BJ (cell line): ENCODE measurements around the gene PGC. TPM values are rescaled to one million over a fixed set of nuclear protein-coding genes. Genes with fewer than 3 reads are reported as not detected.

Experiments used
- CTCF ChIA-PET: fragments of 350-600 bp; formaldehyde crosslinking; extraction: SDS; loops from one replicate; lab custom pipeline; 2021; ENCODE audit warnings: antibody characterized with exemption, inconsistent platforms; lab: Yijun Ruan, JAX
- POLR2A ChIA-PET: fragments of 300-600 bp; sonication (Branson Sonifier 250); formaldehyde crosslinking; extraction: SDS; loops from one replicate; lab custom pipeline; 2021; ENCODE audit warnings: antibody characterized with exemption; lab: Charles Lee
- DNase-seq: peaks from one replicate; pipeline ENCODE4 v3.0.0-alpha.2; 2011; ENCODE audit warnings: low read depth
- H3K27me3 ChIP-seq: 2 replicates; pipeline ENCODE4 v1.6.0; 2011; ENCODE audit warnings: low read length; ENCODE audit not compliant: control insufficient read depth, insufficient read depth
- H3K36me3 ChIP-seq: 2 replicates; pipeline ENCODE4 v1.5.1; 2011; ENCODE audit warnings: low read length; ENCODE audit not compliant: control insufficient read depth, insufficient read depth
- H3K4me3 ChIP-seq: 2 replicates; pipeline ENCODE4 v1.5.1; 2011; ENCODE audit warnings: low read depth, mild to moderate bottlenecking, control low read depth, low read length
- polyA plus RNA-seq: library from polyadenylated mRNA; depleted of rRNA; stranded (reverse); fragments of >200 nt; gene quantifications from 2 replicates; pipeline ENCODE4 v1.2.3, GENCODE V29; 2011
- TF ChIP-seq, protein P1 (sequence below): IDR thresholded peaks from 2 replicates; pipeline ENCODE4 v1.5.1; 2011; ENCODE audit warnings: low read depth, mild to moderate bottlenecking, control low read depth, inconsistent platforms, low read length, moderate library complexity; ENCODE audit not compliant: insufficient read depth

PGC gene
- polyA plus RNA-seq, 1 experiment, result not detected

DNA sequence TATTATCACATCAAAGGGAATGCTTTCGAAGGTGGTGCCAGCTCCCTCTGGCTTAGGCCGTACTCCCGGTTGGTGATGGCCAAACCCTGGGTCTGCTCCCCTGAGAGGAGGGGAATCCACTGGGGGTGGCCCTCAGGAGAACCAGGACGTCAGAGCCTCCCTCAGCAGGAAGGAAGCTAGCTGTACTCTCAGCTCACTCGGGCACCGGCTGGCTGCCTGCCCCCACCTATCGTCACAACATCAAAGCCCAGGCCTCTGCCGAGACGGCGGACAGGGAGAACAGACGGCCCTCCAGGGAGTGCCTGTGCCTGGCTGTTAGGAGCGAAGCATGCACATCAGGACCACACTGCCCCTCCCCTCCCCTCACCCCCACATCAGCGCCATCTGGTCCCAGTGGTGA lies 9.2 kb upstream of the PGC start:
- TF ChIP-seq, protein P1, sequence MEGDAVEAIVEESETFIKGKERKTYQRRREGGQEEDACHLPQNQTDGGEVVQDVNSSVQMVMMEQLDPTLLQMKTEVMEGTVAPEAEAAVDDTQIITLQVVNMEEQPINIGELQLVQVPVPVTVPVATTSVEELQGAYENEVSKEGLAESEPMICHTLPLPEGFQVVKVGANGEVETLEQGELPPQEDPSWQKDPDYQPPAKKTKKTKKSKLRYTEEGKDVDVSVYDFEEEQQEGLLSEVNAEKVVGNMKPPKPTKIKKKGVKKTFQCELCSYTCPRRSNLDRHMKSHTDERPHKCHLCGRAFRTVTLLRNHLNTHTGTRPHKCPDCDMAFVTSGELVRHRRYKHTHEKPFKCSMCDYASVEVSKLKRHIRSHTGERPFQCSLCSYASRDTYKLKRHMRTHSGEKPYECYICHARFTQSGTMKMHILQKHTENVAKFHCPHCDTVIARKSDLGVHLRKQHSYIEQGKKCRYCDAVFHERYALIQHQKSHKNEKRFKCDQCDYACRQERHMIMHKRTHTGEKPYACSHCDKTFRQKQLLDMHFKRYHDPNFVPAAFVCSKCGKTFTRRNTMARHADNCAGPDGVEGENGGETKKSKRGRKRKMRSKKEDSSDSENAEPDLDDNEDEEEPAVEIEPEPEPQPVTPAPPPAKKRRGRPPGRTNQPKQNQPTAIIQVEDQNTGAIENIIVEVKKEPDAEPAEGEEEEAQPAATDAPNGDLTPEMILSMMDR, result no peak
- CTCF ChIA-PET, result interaction anchor here (1.1 kb wide), 1 partner anchor 388 kb away, joined by 3 read pairs; no protein-coding TSS in a partner anchor

DNA sequence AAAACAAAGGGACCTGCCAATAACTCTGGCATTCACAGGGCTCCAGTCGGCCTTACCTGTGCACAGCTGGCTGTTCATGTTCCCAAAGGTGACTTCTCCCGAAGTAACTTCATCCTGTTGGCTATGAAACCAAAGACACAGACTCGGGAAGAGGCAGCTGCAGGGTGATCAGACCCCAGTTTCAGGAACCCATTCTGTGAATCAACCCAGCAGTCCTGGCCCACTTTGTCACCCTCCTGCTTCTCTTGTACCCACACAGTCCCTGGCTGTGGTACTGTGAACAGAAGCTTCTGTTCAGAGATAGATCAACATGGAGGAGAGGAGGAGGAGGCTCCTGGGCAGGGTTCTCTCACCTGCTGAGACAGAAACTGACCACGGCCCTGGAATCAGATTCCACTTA lies 8.7 kb upstream of the PGC start:
- Histone ChIP-seq H3K36me3 (no peaks in the 10 kb centered on the region), H3K27me3 (peaks cover 11% of the 10 kb centered on the region), H3K4me3 (no peak overlapping the region)
- ChIA-PET CTCF (interaction anchor here (1.1 kb wide), 1 partner anchor 387 kb away, joined by 3 read pairs; no protein-coding TSS in a partner anchor), POLR2A (no interaction called here)
- TF ChIP-seq, protein P1, result no peak
- DNase-seq, result no peak

More for the DNA sequence above, 9.2 kb upstream of the PGC start:
- Histone ChIP-seq H3K36me3 (no peaks in the 10 kb centered on the region), H3K4me3 (no peak overlapping the region), H3K27me3 (peaks cover 11% of the 10 kb centered on the region)
- POLR2A ChIA-PET, result no interaction called here
- DNase-seq, result no peak

GRCh38 chr6:41750374-41750773 lies 3.2 kb upstream of the PGC start:
- Histone ChIP-seq H3K4me3 (no peak overlapping the region), H3K27me3 (peaks cover 7% of the 10 kb centered on the region), H3K36me3 (no peaks in the 10 kb centered on the region)
- CTCF ChIA-PET, result interaction anchor here (0.6 to 0.9 kb wide), 3 partner anchors 11 to 281 kb away, joined by 3 to 4 read pairs (median 3); no protein-coding TSS in a partner anchor
- DNase-seq, result no peak
- TF ChIP-seq, protein P1, result no peak
- POLR2A ChIA-PET, result no interaction called here

GRCh38 chr6:41748542-41748941 lies 1.3 kb upstream of the PGC start:
- DNase-seq, result no peak

GRCh38 chr6:41748102-41748477 lies 893 bp upstream of the PGC start:
- Histone ChIP-seq H3K27me3 (peaks cover 5% of the 10 kb centered on the region), H3K36me3 (no peaks in the 10 kb centered on the region), H3K4me3 (no peak overlapping the region)
- POLR2A ChIA-PET, result no interaction called here
- DNase-seq, result no peak
- TF ChIP-seq, protein P1, result no peak
- CTCF ChIA-PET, result interaction anchor here (1.2 to 2.7 kb wide), 3 partner anchors 11 to 28 kb away, joined by 3 to 9 read pairs (median 3); no protein-coding TSS in a partner anchor

More at GRCh38 chr6:41748542-41748941, 1.3 kb upstream of the PGC start:
- ChIA-PET CTCF (interaction anchor here (1.2 to 2.7 kb wide), 3 partner anchors 11 to 28 kb away, joined by 3 to 9 read pairs (median 3); no protein-coding TSS in a partner anchor), POLR2A (no interaction called here)
- TF ChIP-seq, protein P1, result no peak
- Histone ChIP-seq H3K27me3 (peaks cover 5% of the 10 kb centered on the region), H3K36me3 (no peaks in the 10 kb centered on the region), H3K4me3 (no peak overlapping the region)
